ENCODE data around the gene NPNT.

GRCh38 chr4:105871997-105872396 is 23.3 kb upstream of the NPNT start:
- no peak for TF ChIP-seq FOXM1 (IDR thresholded peaks at IDR 0.05; ENCODE audit: low read depth)
- TF ChIP-seq PBX3 (IDR thresholded peaks at IDR 0.05) = no peak
- no peak for TF ChIP-seq REST (IDR thresholded peaks at IDR 0.05; ENCODE audit: low read depth, low read length)
- no peak for TF ChIP-seq CTCF (IDR thresholded peaks at IDR 0.05)
- no peak for TF ChIP-seq POLR2AphosphoS5 (IDR thresholded peaks at IDR 0.05; ENCODE audit: low read depth, low read length)
- no peak for TF ChIP-seq SIN3A (IDR thresholded peaks at IDR 0.05; ENCODE audit: borderline replicate concordance, low read depth, low read length)
- no peak for TF ChIP-seq TEAD4 (IDR thresholded peaks at IDR 0.05; ENCODE audit: borderline replicate concordance, insufficient read depth)
- TF ChIP-seq RAD21 (IDR thresholded peaks at IDR 0.05; ENCODE audit: low read length) = no peak

Measured in SK-N-SH (cell line).